Inferior parietal cortex (tissue), 1 donor: ENCODE data around the gene PRAC1.

Source experiments
- DNase-seq: peaks from one replicate; pipeline ENCODE4 v3.0.0-alpha.2; 2016; ENCODE audit errors: extremely low spot score

PRAC1 gene

DNA sequence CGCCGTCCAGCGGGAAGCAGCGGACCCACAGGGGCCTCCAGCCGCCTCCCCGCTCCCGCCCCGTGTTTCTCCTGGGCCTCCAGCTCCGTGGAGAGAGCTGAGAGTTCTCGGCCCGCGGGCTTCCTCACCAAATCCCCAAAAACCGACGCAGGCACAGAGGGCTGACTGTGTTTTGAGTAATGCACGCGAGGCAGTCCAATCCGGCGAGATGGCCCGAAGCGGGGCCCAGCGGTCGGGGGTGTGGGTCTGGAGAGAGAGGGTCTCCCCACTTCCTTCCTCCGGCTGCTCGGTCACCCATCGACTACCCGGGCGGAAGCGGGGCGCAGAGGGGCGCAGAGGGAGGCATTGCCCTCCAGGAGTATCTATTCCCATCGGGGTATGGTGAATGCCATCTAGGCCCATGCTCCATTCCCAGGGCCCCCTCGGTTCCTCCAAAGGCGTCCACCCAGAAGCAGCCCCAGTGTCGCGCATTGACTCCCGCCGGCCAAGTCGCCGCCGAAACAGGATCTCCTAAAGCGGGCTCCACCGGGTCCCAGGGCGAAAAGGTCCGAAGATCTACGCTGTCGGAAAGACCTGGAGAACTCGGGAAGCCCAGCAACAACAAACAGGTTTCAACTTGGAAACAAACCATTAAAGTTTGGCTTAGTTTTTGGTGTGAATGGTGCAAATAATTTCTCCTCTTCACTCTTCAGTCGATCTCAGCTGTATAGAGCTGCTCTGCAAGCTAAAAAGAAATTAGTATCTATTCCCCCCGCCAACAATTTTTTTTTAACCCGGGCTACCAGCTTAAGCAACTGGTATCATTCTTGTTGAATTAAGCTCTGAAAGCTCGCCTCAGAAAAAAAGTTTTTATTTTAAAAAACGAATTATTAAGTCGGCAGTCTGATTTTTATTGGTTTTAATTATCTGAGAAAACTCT lies 25.4 kb upstream of the PRAC1 start:
- no peak for DNase-seq

DNA sequence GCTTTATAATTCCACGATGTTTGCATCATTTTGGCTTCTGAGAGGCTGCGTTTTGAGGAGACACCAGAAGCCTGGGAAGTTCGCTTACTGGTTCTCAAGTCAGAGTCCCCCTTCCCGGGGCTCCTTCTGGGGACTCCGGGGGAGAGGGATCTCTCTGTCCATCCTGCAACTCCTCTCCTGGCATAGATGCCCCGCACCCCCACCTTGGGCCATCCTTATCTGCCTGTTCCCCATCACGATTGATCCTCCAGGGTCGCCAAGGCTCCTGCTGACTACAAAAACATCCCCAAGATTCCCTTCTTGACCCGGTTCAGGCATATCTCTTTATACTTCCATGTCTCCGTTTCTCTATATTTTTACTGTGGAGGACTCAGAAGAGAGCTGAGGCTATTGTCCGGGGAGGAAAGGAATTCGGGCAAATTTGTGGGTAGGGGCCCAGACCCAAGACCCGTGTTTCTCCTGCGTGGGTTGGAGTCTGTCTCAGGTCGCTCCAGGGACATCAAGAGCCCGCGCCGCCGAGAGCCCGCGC lies 24.7 kb upstream of the PRAC1 start:
- DNase-seq = no peak

DNA sequence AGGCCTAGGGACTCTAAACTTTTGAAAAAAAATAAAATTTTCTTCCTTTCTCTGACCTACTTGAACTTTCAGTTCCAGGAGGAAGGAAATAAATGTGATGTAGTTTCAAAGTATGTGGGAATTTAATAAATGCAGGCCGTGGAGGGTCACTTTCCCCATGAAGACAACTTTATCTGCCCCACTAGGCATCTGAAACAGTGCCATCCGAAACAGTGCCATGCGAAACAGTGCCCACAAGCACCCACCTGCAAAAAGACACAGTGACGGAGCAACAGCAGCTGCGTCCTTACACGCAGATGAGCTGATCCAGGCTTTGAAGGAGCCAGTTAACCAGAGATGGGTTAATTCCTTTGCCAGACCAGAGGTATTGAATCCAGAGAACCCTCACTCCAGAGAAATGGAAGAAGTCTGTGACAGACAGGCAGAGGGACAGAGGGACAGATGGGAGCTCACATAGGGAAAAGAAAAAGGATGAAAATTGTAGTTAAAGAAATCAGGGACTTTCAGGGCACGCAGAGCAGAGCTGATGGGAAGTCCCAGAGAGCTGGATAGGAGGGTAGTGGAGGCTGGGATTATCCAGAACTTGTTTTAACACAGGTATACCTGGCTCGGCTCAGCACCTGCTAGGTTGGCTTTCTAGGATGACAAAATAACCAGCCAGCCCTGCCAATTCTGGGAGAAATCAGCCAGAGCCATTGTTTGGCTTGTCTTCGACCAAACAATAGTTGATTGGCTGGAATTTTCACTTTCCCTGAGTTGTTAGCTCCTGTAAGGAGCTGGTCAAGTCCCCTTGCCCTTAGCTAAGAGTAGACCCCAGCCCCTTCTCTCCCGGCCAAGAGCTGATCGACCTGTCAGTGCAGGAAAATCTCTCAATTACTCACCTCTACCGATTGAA lies 23.3 kb upstream of the PRAC1 start:
- no peak for DNase-seq

DNA sequence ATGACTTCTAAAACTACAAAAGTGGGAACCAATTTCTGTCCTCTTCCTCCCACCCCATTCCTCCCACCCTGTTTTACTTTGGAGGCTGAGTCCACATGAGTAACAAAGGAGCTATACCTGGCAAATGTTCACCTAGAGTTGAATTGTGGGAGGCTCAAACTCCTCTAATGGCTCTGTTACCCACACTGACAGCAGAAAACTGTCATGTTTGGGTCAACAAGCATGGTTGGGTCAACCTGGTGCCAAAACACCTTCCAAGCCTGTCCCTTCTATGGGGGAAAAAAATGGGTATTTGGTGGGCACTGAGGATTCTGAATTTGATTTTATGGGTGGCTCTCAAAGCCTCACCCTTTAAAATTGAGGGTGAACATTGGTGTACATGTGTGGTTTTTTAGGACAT lies 18.2 kb upstream of the PRAC1 start:
- DNase-seq = no peak

DNA sequence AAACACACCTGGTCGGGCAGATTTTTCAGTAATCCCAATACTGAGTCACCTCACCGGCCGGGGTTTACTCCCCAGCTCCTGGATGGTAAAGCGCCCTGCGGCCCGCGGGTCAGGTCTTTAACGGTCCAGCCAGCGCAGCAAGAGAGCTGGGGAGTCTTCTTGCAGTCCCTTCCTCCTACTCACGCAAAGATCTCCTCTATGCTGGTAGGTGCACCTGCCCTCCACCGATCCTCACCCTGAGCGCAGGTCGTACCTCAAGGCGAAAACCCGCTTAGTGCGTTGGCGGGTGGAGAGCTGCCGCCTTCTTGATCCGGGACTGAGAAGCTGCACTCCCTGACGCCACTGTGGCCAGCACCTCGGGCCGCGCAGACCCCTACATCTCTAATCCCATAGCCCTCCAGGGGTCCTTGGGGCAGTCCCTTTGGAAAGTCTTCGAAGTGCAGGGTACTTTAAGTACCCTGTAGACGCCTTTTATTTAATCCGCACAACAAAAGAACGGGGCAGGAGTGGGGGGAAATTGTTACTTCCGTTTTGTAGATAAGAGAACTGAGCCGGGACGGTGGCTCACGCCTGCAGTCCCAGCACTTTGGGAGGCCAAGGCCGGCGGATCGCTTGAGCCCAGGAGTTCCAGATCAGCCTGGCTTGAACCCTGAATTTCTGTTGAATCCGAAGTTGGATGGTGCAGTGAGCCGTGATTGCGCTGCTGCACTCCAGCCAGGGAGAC lies 16.6 kb upstream of the PRAC1 start:
- DNase-seq = no peak

DNA sequence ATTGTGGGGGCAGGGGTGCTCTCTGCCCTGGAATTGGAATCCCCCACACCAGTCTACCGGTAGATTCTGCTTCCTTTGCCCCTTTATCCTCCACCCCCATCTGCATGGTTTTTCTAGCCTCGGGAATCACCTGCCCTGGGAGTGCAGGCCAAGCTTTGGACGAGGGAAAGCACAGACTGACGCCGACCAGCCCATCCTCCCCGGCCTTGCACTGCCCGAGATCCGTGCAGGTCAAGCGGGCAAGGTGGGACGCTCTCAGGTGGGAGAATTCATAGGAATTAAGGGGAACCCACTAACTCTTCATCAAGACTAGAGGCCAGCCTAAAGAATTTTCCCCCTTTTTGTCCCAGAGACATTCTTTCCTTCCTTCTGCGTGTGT lies 16.1 kb upstream of the PRAC1 start:
- DNase-seq = no peak

DNA sequence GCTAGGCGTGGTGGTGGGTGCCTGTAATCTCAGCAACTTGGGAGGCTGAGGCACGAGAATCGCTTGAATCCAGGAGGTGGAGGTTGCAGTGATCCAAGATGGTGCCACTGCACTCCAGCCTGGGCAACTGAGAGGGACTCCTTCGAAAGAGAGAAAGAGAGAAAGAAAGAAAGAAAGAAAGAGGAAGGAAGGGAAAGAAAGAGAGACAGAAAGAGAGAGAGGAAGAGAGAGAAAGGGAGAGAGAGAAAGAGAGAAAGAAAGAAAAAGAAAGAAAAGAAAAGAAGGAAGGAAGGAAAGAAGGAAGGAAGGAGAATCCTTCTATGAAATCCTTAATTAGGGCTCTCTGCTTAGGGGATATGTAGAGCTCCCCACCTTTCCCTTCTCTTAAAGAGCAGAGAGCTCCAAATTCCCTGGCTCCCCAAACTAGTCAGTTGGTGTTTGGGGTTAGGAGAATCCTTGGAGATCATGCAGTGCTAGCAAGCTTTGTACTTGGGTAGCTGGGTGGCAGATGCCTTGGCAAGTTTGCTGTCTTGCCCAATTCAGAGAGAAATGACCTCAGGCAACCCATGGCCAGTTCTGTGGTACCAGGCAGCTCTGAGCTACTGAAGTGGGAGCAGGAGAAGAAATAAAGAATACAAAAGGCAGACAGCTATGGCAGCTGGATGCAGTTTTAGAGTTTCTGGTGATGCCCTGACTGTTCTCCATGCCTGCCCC lies 15.2 kb upstream of the PRAC1 start:
- no peak for DNase-seq

DNA sequence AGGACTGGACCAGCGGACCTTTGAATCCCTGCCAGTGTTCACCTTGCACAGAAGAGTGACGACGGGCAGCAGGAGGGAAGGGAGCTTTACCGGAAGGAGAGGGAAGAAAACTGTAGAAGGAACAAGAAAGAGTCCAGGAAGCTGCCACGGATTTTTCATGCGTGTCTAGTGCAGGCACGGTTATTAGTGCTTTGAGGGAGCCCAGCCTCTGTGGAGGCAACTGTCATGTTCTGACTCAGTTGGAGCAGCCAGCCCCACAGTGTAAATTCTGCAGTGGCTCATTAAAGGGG lies 12.7 kb upstream of the PRAC1 start:
- DNase-seq = no peak

DNA sequence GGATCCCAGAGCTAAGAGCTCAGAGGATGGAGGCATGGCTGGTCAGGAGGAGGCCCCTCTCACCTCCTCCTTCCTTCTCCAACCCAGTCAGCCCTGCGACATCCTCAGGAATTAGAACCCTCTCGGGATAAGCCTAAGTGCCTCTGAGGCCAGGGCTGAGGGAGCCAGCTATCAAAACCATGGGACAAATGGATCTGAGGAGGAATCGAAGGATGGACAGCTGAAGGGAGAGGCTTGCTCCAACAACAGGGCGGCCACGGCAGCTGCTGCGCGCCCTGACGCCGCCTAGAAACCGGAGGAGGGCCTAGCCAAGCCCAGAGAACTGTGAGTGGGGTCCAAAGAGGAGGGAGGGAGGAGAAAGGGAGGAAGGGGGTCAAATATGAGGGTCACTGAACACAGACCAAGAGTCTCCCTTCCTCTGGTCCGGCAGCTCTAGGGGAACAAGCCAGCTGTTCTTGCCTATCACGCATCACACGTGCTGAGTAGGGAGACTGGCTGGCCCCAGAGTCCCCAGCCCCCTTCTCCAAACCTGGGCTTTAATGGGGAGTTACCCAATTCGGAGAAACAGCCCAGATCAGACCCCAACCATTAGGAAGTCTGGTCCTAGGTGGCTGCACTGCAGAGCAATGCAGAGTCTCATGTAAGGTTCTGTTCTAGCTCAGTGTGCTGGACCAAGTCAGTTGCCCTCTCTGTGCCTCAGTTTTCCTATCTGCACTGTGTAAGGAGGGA lies 12.2 kb upstream of the PRAC1 start:
- no peak for DNase-seq

DNA sequence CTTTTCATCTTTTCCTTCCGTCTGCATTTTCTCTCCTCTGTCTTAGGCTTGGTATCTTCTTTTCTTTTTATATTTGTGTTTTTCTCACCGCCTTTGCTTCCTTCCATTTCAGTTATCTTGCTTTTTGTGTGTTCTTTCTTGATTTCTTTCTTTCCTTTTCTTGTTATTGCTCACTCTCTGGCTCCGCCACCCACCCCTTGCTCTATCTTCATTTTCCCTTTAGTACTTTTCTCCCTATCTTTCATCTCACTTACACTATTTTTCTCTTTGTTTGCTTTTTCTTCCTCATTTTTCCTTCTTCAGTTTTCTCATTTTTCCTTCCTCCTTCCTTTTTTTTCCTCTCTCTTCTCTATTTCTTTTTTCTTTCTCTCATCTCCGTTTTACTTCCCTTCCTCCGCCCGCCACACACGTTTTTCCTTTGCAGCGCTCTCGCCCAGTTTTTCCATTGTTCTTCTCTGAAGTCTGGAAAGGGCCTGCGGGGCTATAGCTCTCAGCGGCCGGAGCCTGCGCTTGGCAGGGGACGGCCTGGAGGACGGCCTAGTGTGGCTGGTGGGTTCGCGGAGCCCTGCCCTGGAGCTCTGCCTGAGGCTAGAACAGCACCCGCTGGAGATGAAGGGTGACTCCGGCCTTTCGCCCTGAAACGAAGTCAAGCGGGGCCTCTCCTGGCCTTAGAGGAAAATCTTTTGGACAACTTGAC lies 11.5 kb upstream of the PRAC1 start:
- no peak for DNase-seq

DNA sequence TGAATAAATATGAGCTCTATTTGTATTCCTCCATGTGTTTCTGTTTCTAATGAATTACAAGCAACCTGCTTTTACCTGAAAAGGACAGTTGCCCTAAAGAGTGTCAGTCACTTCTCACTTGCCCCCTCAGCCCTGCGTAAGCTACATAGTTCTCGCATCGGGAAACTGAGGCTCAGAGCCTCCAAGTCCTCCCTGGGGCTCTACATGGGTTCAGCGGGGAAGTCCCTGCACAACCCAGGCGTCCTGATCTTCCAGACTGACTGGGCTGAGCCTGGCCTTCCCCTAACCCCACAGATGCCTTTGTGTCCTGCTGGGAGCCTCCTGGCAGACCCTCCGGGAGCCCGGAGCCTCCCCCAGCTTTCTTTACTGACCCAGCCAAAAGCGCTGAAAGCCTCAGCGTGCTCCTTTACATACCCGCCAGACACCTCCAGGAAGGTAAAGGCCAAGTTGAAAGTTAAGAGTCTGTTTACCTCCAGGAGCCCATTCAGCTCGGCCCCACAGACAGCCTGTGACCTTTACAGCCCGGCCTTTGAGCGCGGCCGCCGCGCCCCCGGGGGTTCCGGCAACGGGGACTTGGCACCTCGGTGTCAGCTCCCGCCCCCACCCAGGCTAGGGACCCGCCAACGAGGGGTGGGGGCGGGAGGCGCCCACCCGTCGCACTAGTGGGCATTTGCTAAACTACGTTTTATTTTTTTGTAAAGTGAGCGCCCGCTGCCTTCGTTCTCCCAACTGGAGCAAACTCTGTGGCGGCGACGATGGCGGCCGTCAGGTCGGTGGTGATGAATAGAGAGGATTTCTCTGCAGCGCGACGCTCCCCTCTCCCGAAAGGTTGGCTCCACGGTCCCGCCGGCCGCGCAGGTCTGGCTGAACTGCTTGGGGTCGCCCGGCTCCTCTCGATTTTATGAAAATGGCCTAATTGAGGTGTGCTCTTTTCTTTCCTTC lies 10.6 kb upstream of the PRAC1 start:
- no peak for DNase-seq

DNA sequence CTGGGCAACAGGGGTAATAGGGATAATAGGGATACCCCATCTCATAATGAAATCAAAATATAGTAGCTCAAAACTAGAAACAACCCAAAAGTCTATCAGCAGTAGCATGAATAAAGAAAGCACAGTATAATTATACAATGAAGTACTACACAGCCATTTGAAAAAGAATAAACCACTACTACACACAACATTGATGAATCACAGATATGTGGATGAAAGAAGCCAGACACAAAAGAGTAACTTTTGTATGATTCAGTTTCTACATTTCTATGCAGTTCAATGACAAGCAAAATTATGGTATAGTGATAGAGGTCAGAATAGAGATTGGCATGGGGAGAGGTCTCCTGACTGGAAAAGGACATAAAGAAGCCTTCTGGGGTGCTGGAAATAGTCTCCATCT lies 9.0 kb upstream of the PRAC1 start:
- DNase-seq = no peak

DNA sequence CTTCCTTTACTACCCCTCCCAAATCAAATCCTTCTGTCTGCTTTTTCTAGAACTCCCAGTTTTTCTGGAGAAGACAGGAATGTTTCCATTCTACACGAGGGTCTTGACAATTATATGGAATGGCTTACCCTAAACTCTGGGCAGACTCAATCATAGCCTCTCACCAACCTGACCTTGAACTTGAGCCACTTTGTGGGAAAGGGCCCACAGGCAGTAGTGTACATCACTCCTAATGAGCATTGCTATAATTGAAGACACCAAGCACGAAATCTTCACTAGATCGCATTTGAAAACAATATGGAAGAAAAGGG lies 7.9 kb upstream of the PRAC1 start:
- DNase-seq = no peak

DNA sequence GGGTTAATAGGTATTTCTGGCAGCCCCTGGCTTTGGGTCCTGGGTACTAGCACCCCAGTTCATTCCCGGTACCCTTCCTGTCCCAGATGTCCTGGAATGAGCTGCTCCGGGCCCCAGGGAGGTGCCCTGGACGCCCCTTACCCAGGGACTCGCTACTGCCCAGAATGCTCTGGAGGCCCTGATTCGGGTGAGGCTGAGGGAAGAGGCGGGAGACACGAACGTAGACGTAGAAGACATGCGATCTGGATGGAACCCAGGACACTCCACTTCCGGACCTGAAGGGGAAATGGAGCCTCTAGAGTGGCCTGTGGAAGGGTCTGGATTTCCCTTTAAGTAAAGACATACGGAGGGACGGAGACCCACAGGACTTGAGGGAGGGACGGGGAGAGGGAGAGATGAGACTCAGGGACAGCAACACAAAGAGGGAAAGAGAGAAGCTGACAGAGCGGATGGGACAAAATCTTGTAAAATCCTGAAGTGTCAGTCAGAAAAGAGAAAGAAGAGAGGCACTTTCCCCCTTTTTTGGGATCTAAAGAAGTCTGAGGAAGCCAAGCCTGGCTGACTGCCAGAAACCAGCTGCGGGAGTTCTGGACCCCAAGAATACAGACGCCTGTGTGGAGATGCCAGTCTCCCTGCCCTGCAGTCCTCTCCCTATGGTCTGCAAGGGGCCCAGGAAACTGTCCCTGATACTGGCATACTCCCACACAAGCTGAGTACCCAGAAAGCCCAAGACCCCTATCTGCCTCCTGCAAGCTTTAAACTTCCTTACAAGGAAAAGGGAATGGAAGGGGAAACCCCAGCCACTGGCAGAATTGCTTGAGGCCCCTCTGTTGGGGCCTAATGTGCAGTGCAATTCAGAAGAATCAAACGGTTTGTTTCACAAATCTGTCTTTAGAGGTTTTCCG lies 7.3 kb upstream of the PRAC1 start:
- DNase-seq = no peak

DNA sequence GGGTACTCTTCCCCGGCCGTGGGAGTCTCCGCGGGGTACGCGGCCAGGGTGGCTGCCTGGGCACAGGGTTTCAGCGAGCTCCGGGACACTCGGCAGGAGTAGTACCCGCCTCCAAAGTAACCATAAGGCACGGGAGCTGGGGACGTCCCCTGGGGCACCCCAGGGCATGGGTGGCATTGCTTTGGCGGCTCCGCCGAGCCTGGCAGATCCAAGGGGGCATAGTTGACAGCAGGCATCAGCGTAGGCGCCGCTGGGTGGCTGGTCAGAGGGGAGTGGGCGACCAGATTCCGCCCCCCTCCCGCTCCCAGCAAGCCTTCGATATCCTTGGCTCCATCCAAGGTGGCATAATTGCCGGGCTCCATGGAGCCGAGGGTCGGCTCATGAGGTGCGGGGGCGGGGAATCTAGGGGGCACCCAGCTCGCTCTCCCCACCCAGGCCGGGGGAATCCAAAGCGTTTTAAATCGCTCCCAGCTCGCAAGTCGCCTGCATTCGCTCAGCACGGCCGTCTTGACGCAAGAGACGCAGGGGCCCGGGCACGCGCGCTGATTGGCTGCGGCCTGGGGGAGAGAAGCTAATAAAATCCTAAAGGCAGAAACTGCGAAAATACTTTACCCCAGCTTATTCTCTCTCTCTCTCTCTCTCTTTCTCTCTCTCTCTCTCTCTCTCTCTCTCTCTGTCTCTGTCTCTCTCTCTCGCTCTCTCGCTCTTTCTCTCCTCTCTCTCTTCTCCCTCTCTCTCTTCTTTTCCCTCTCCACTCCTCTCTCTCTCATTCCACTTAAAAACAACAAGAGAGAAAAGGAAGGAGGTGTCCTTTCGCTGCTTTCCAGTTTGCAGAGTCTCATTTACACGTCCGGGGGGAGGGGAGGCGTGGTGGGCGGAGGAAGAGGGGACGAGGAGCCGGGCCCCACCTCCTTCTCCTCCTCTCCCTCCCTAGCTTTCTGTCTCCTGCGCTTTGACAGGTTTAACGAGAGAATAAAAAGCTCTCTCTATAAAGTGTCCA lies 6.2 kb upstream of the PRAC1 start, which contains the start of gene HOXB13:
HOXB13 (minus strand) TSS at position 519 of the 1,000 bp plus-strand sequence; CDS start at position 362, 157 bp downstream.
- no peak for DNase-seq

DNA sequence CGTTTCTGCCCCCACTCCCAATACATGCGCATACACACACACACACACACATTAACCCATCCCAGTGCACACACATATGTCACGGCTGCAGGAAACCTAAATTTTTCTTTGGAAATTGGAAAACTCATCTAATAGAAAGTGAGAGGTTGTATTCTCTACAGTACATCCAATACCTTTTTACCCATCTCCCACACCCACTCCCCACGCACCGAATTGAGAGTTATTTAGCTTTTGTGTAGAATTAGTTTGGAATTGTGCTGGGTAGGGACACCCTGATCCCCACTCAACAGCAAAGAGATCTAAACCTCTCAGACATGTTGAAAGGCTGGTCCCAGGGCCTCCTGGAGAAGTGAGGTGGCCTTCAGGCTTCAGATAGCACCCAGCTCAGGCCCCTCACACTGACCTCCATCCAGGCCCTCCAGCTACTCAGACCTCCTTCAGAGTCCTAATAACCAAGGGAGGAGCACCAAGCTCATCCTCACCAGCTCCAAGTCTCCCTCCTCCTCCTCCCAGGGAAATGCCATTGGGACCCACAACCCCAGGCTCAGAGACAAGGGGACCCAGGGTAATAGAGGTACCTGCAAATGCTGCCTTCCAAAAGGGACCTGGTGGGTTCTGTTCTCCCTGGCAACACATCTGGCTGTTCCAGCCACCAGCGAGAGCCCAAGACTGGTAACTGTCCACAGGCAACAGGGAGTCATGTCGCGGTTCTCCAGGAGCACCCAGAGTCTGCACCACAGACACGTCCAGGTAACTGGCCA lies 5.3 kb upstream of the PRAC1 start:
- no peak for DNase-seq
